HL-60 (cell line): ENCODE measurements around the gene MYH11.
"Not testable (repeated sequence)": the region's sequence is repeated elsewhere in the genome, so short reads cannot be mapped to it uniquely, and the experiment has no call there.

Source experiments
- DNase-seq, 2 experiments: peaks; one replicate each; pipeline ENCODE4 v3.0.0-alpha.2; 2010 to 2020; ENCODE audit warnings: low read depth in 1 of 2, low spot score in 1 of 2
- H3K27ac ChIP-seq: fragments of 250-450 bp; sonication (Bioruptor Pico); replicated peaks from 2 replicates; pipeline ENCODE4 v1.5.1; 2020; ENCODE audit warnings: mild to moderate bottlenecking, moderate library complexity
- H3K27me3 ChIP-seq: fragments of 250-450 bp; sonication (Bioruptor Pico); 2 replicates; pipeline ENCODE4 v1.5.1; 2021; ENCODE audit warnings: mild to moderate bottlenecking, moderate library complexity; ENCODE audit not compliant: insufficient read depth, poor library complexity, severe bottlenecking
- H3K4me3 ChIP-seq: replicated peaks from 2 replicates; pipeline ENCODE4 v1.5.1; 2011; ENCODE audit warnings: mild to moderate bottlenecking, control low read depth, low read length; ENCODE audit not compliant: insufficient read depth
- GABPA ChIP-seq: IDR thresholded peaks from 2 replicates; pipeline ENCODE4 v1.6.1; 2012; ENCODE audit warnings: low read depth
- POLR2AphosphoS5 ChIP-seq: IDR thresholded peaks from 2 replicates; pipeline ENCODE4 v1.6.1; 2012; ENCODE audit warnings: low read depth
- SPI1 ChIP-seq: IDR thresholded peaks from 2 replicates; pipeline ENCODE4 v1.6.1; 2012; ENCODE audit warnings: low read depth, mild to moderate bottlenecking, borderline replicate concordance
- TF ChIP-seq, protein P1 (sequence below): IDR thresholded peaks from one replicate; pipeline ENCODE4 v1.5.1; 2011; ENCODE audit warnings: low read length, control low read depth, inconsistent platforms; ENCODE audit not compliant: insufficient read depth
- TF ChIP-seq, protein P2 (sequence below): IDR thresholded peaks from 2 replicates; pipeline ENCODE4 v1.6.1; 2012; ENCODE audit warnings: low read depth; ENCODE audit not compliant: insufficient replicate concordance

Gene MYH11

DNA sequence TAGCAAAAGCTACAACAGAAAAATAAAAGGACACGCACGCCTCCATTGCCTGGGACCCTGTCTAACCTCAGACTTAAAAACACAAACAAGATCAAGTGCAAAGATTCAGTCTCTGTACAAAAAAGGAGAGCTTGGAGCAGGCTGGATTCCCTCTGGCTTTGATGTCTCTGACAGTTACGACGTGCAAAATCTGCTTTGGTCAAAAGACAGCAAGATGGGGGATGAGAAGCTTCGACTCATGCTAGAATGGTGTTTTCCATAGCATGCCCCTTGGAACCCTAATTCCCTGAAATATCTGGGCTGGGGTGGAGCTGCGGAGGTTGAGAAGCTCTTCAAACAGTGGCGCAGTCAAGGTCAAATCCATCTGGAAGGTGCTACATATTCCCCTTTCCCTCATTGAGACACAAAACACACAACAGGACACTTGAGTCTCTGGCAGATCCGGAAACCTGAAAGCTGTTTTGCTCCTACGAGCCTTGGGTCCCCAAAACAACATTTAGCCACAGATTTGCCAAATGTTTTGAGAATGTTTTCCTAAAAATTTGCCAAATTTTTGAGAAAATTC, 9.1 kb downstream of the MYH11 start:
- Histone ChIP-seq H3K4me3 (no peak overlapping the region), H3K27me3 (no peaks in the 10 kb centered on the region), H3K27ac (no peak overlapping the region)
- TF ChIP-seq, protein P1, sequence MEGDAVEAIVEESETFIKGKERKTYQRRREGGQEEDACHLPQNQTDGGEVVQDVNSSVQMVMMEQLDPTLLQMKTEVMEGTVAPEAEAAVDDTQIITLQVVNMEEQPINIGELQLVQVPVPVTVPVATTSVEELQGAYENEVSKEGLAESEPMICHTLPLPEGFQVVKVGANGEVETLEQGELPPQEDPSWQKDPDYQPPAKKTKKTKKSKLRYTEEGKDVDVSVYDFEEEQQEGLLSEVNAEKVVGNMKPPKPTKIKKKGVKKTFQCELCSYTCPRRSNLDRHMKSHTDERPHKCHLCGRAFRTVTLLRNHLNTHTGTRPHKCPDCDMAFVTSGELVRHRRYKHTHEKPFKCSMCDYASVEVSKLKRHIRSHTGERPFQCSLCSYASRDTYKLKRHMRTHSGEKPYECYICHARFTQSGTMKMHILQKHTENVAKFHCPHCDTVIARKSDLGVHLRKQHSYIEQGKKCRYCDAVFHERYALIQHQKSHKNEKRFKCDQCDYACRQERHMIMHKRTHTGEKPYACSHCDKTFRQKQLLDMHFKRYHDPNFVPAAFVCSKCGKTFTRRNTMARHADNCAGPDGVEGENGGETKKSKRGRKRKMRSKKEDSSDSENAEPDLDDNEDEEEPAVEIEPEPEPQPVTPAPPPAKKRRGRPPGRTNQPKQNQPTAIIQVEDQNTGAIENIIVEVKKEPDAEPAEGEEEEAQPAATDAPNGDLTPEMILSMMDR = no peak
- TF ChIP-seq GABPA (no peak), POLR2AphosphoS5 (no peak), SPI1 (no peak)
- TF ChIP-seq, protein P2, sequence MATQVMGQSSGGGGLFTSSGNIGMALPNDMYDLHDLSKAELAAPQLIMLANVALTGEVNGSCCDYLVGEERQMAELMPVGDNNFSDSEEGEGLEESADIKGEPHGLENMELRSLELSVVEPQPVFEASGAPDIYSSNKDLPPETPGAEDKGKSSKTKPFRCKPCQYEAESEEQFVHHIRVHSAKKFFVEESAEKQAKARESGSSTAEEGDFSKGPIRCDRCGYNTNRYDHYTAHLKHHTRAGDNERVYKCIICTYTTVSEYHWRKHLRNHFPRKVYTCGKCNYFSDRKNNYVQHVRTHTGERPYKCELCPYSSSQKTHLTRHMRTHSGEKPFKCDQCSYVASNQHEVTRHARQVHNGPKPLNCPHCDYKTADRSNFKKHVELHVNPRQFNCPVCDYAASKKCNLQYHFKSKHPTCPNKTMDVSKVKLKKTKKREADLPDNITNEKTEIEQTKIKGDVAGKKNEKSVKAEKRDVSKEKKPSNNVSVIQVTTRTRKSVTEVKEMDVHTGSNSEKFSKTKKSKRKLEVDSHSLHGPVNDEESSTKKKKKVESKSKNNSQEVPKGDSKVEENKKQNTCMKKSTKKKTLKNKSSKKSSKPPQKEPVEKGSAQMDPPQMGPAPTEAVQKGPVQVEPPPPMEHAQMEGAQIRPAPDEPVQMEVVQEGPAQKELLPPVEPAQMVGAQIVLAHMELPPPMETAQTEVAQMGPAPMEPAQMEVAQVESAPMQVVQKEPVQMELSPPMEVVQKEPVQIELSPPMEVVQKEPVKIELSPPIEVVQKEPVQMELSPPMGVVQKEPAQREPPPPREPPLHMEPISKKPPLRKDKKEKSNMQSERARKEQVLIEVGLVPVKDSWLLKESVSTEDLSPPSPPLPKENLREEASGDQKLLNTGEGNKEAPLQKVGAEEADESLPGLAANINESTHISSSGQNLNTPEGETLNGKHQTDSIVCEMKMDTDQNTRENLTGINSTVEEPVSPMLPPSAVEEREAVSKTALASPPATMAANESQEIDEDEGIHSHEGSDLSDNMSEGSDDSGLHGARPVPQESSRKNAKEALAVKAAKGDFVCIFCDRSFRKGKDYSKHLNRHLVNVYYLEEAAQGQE = no peak
- DNase-seq = no peak

DNA sequence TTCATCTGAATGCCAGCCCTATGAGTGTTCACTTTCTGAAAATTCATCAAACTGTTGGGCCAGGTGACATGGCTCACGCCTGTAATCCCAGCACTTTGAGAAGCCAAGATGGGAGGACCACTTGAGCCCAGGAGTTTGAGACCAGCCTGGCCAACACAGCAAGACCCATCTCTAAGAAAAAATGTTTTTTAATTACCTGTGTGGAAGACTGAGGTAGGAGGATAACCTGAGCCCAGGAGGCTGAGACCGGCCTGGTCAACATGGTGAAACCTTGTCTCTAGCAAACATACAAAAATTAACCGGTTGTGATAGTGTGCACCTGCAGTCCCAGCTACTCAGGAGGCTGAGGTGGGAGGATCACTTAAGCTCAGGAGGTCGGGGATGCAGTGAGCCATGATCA, 10.3 kb downstream of the MYH11 start:
- Histone ChIP-seq H3K27me3 (no peaks in the 10 kb centered on the region), H3K4me3 (no peak overlapping the region), H3K27ac (no peak overlapping the region)
- TF ChIP-seq, protein P2 = no peak
- TF ChIP-seq, protein P1 = no peak
- TF ChIP-seq SPI1 = no peak
- no peak for TF ChIP-seq GABPA
- no peak for TF ChIP-seq POLR2AphosphoS5
- no peak for DNase-seq

DNA sequence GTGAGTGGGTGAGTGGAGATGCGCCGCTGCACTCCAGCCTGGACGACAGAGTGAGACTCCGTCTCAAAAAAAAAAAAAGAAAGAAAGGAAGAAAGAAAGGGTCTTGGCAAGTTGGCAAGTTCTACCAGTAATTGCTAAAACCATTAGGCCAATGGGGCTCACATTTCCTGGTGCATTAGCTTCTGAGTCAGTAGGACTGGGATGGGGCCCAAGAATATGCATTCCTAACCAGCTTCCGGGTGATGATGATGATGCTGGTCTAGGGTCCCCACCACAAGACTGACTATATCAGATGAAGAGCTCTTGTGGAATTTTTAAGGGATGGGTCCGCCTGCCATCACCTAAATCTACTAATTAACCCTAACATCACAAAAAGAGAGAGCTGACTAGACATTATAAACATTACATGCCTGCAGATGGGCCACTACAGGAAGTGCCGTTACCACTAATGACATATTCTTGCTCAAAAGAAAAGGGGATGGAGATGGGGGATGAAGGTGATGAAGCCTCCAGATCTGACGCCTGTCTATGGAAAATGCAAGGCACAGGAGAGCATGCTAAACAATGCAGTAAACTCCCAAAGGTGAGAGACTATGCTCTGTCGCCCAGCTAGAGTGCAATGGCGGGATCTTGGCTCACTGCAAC, 13.1 kb downstream of the MYH11 start:
- no peak overlapping the region for H3K4me3 ChIP-seq
- TF ChIP-seq POLR2AphosphoS5 (no peak), GABPA (no peak), SPI1 (no peak)
- TF ChIP-seq, protein P2 = no peak
- TF ChIP-seq, protein P1 = no peak
- no peak overlapping the region for H3K27ac ChIP-seq
- H3K27me3 ChIP-seq = no peaks in the 10 kb centered on the region
- no peak for DNase-seq

DNA sequence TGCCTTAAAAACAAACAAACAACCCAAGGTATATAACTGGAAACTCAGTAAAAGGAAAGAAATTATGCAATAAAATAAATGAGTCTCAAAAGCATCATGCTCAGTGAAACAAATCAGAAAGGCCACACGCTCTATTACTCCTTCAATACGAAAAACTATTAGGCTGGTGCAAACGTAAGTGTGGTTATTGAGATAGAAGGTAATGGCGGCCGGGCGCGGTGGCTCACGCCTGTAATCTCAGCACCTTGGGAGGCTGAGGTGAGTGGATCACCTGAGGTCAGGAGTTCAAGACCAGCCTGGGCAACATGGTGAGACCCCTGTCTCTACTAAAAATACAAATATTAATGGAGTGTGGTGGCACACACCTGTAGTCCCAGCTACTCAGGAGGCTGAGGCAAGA, 17.6 kb downstream of the MYH11 start:
- not testable (repeated sequence) for H3K4me3 ChIP-seq, H3K27me3 ChIP-seq, H3K27ac ChIP-seq, DNase-seq
